ENCODE data around the gene SCGB3A2.

- TF ChIP-seq CTCF (IDR thresholded peaks at IDR 0.05 in 8 of 11, conservative IDR thresholded peaks at IDR 0.05 in 3 of 11) (no peak), POLR2AphosphoS5 (IDR thresholded peaks at IDR 0.05) (no peak)
These were observed 26.9 kb upstream of the SCGB3A2 start for GRCh38 chr5:147851578-147851977.
